ENCODE data around the gene SPINK8. TPM values are rescaled to one million over a fixed set of nuclear protein-coding genes. Genes with fewer than 3 reads are reported as not detected.

The SPINK8 gene
- total RNA-seq, 1 experiment from 2014 or later: not detected

DNA sequence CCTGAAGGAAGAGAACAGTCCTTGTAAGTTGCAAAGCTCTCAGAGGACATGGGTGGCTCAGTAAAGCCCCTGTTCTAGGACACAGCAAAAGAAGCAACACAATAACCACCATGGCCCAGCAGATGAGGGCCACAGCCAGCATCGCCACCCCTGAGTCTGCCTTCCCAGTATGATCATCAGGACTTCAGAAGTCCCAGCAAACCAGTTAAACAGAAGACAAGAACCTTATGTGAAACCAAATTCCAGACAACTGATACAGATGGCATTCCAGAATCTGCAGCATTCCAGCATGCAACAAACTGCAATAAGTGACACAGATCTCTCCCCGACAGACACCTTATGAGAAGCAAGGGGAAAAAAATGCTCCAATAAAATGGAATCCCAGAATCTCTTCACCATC lies 30.4 kb downstream of the SPINK8 start:
- H2BK12ac ChIP-seq (ENCODE audit: insufficient read length, low read depth, low read length): no peak overlapping the region
- H2BK120ac ChIP-seq (ENCODE audit: low read depth, low read length, poor library complexity, severe bottlenecking): no peak overlapping the region
- no peak overlapping the region for H3K23ac ChIP-seq (ENCODE audit: insufficient read length, low read depth, low read length)
- H3K4me1 ChIP-seq (ENCODE audit: insufficient read depth, low read length): no peaks in the 10 kb centered on the region; the same call in 1 of the 2 replicates
- no peak overlapping the region for H3K56ac ChIP-seq (ENCODE audit: insufficient read length, low read depth, low read length)
- no peak overlapping the region for H2AFZ ChIP-seq (ENCODE audit: low read length)
- Mint-ChIP-seq H3K27me3 (ENCODE audit: low read depth) (peaks cover 26% of the 10 kb centered on the region), H3K36me3 (ENCODE audit: insufficient read depth in 1 of 3, low read depth in 3 of 3) (peaks cover 0 to 21% (median 5%) of the 10 kb centered on the region in 3 experiments; a peak in 4 of 7 replicates), H3K4me3 (peak overlapping the region in 1 of 2 experiments; percentile 36; a peak in 1 of 5 replicates), H3K27ac (no peak overlapping the region), H3K9me3 (peaks cover 2 to 7% of the 10 kb centered on the region in 2 experiments; a peak in 3 of 5 replicates), H3K4me1 (peaks cover 16% of the 10 kb centered on the region in 2 experiments)
- no peaks in the 10 kb centered on the region for H4K20me1 ChIP-seq (ENCODE audit: control insufficient read depth, insufficient read depth, insufficient read length)
- H3K27ac ChIP-seq (ENCODE audit: insufficient read length, low read depth, low read length): no peak overlapping the region
- no peak overlapping the region for H2BK15ac ChIP-seq (ENCODE audit: low read depth, low read length)
- DNase-seq: no peak
- no peak overlapping the region for H2AK5ac ChIP-seq (ENCODE audit: insufficient read length, low read length)
- H4K91ac ChIP-seq (ENCODE audit: insufficient read length, low read depth, low read length): no peak overlapping the region
- no peaks in the 10 kb centered on the region for H3K9me3 ChIP-seq (ENCODE audit: control insufficient read depth, low read depth, low read length)
- WGBS (ENCODE audit: extremely low coverage, insufficient read length, low lambda C conversion rate): no CpG with 5 or more reads among the region's 2 CpGs
- no peak overlapping the region for H2BK20ac ChIP-seq (ENCODE audit: low read depth, low read length, poor library complexity, severe bottlenecking)
- H2BK5ac ChIP-seq (ENCODE audit: insufficient read length, low read length): no peak overlapping the region
- H3K27me3 ChIP-seq (ENCODE audit: insufficient read depth, low read length): no peaks in the 10 kb centered on the region; the same call in 1 of the 2 replicates
- no peak overlapping the region for H4K8ac ChIP-seq (replicated peaks; ENCODE audit: insufficient read length, low read depth, low read length)
- no peaks in the 10 kb centered on the region for H3K79me1 ChIP-seq (ENCODE audit: insufficient read depth, low read depth, low read length, poor library complexity, severe bottlenecking)
- no peak overlapping the region for H3K4me2 ChIP-seq (ENCODE audit: insufficient read depth, insufficient read length, low read length)
- H3K23me2 ChIP-seq (ENCODE audit: insufficient read length, low read depth, low read length, poor library complexity, severe bottlenecking): peaks cover 10% of the 10 kb centered on the region
- TF ChIP-seq, protein P1, sequence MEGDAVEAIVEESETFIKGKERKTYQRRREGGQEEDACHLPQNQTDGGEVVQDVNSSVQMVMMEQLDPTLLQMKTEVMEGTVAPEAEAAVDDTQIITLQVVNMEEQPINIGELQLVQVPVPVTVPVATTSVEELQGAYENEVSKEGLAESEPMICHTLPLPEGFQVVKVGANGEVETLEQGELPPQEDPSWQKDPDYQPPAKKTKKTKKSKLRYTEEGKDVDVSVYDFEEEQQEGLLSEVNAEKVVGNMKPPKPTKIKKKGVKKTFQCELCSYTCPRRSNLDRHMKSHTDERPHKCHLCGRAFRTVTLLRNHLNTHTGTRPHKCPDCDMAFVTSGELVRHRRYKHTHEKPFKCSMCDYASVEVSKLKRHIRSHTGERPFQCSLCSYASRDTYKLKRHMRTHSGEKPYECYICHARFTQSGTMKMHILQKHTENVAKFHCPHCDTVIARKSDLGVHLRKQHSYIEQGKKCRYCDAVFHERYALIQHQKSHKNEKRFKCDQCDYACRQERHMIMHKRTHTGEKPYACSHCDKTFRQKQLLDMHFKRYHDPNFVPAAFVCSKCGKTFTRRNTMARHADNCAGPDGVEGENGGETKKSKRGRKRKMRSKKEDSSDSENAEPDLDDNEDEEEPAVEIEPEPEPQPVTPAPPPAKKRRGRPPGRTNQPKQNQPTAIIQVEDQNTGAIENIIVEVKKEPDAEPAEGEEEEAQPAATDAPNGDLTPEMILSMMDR (conservative IDR thresholded peaks at IDR 0.05): no peak
- H3K79me2 ChIP-seq (ENCODE audit: insufficient read depth, low read length): no peaks in the 10 kb centered on the region; the same call in 1 of the 2 replicates
- no peak overlapping the region for H3K14ac ChIP-seq (ENCODE audit: insufficient read depth, low read length)
- no peak overlapping the region for H3K4ac ChIP-seq (ENCODE audit: low read depth, low read length)
- no peak overlapping the region for H3T11ph ChIP-seq (ENCODE audit: low read length)
- H4K5ac ChIP-seq (ENCODE audit: insufficient read length, low read depth, low read length): no peak overlapping the region
- H3K9ac ChIP-seq (ENCODE audit: extremely low read depth, insufficient read length, low read length): no peak overlapping the region
- H3K18ac ChIP-seq (ENCODE audit: insufficient read length, low read depth, low read length): no peak overlapping the region
